ENCODE measurements around the gene SPECC1.
"Not testable (repeated sequence)": the region's sequence is repeated elsewhere in the genome, so short reads cannot be mapped to it uniquely, and the experiment has no call there.

DNA sequence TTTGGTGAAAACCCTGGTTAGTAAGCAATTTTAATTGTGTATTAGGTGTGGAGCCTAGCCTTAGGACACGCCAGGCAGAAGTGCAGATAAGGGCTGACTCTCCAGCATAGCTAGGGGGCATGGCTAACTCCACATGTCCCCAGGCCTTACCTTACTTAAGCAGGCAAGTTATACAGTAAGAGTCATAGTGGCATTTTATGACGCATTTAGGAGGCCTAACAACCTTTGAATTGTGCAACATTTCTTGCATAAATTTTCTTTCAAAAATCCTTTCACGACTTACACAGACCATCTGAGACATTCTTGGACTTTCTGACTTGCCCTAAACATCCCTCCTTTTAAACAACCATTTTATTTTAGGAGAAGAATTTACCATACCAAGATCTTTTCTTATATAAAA, 187.1 kb downstream of the SPECC1 start:
- TF ChIP-seq CTCF (conservative IDR thresholded peaks at IDR 0.05 in 1 of 2, IDR thresholded peaks at IDR 0.05 in 1 of 2; ENCODE audit: low read depth in 1 of 2, low read length in 2 of 2); EZH2 (IDR thresholded peaks at IDR 0.05; ENCODE audit: low read length, missing control alignments): not testable (repeated sequence)

All from fibroblast of lung (primary cell).